Brain microvascular endothelial cell (primary cell): ENCODE data around the gene NR2F6.

Experiments used
- DNase-seq: peaks from one replicate; pipeline ENCODE4 v3.0.0-alpha.2; 2020
- H3K27ac ChIP-seq: fragments of 250-450 bp; sonication (Bioruptor Pico); 2 replicates; pipeline ENCODE4 v1.5.1; 2020; ENCODE audit warnings: mild to moderate bottlenecking, moderate library complexity
- H3K27me3 ChIP-seq: fragments of 250-450 bp; sonication (Bioruptor Pico); replicated peaks from 2 replicates; pipeline ENCODE4 v1.5.1; 2020; ENCODE audit warnings: mild to moderate bottlenecking
- H3K36me3 ChIP-seq: fragments of 250-450 bp; sonication (Bioruptor Pico); replicated peaks from 2 replicates; pipeline ENCODE4 v1.5.1; 2020; ENCODE audit warnings: mild to moderate bottlenecking
- H3K4me3 ChIP-seq: 2 replicates; pipeline ENCODE4 v1.5.1; 2011; ENCODE audit warnings: low read depth, mild to moderate bottlenecking, control low read depth, low read length, moderate library complexity
- CTCF ChIP-seq: IDR thresholded peaks from 2 replicates; pipeline ENCODE4 v1.5.1; 2011; ENCODE audit warnings: low read depth, mild to moderate bottlenecking, moderate library complexity, low read length, control low read depth, inconsistent platforms; ENCODE audit errors: missing control alignments
- in situ Hi-C: cut with HindIII; loops from 2 replicates; pipeline ENCODE4 v1.10.0; 2017; ENCODE audit warnings: low sequenced_read_pairs, low pct_ligation_motif_present

NR2F6 gene

GRCh38 chr19:17184371-17184841 lies 61.3 kb downstream of the NR2F6 start:
- in situ Hi-C loops: no loop called here
- TF ChIP-seq CTCF: no peak
- Histone ChIP-seq H3K27ac (no peak overlapping the region), H3K27me3 (no peaks in the 10 kb centered on the region), H3K4me3 (no peak overlapping the region), H3K36me3 (peaks cover 77% of the 10 kb centered on the region)
- no peak for DNase-seq

GRCh38 chr19:17183858-17184321 lies 61.8 kb downstream of the NR2F6 start:
- H3K27me3 ChIP-seq: no peaks in the 10 kb centered on the region
- H3K27ac ChIP-seq: no peak overlapping the region
- in situ Hi-C loops: no loop called here
- H3K36me3 ChIP-seq: peaks cover 75% of the 10 kb centered on the region
- no peak for DNase-seq
- H3K4me3 ChIP-seq: no peak overlapping the region
- TF ChIP-seq CTCF: no peak

- no peak for DNase-seq
- Histone ChIP-seq H3K36me3 (peaks cover 73% of the 10 kb centered on the region), H3K27me3 (no peaks in the 10 kb centered on the region), H3K4me3 (no peak overlapping the region), H3K27ac (no peak overlapping the region)
- no peak for TF ChIP-seq CTCF
- in situ Hi-C loops: no loop called here
Observed at GRCh38 chr19:17183271-17183761, 62.4 kb downstream of the NR2F6 start.
